WI38 (cell line): ENCODE measurements around the gene TUBA3C.

Experiments
- H3K4me3 ChIP-seq: 2 replicates; pipeline ENCODE4 v1.5.1; 2011; ENCODE audit warnings: low read depth, mild to moderate bottlenecking, control low read depth, low read length
- CTCF ChIP-seq: IDR thresholded peaks from 2 replicates; pipeline ENCODE4 v1.5.1; 2012; ENCODE audit warnings: low read depth, mild to moderate bottlenecking, control low read depth, low read length

Gene TUBA3C

GRCh38 chr13:19158526-19159174, 23.0 kb downstream of the TUBA3C start:
- TF ChIP-seq CTCF, result no peak
- H3K4me3 ChIP-seq, result no peak overlapping the region

- H3K4me3 ChIP-seq, result no peak overlapping the region
- no peak for TF ChIP-seq CTCF
Observed at GRCh38 chr13:19158006-19158405, 23.6 kb downstream of the TUBA3C start.

GRCh38 chr13:19157461-19157860, 24.2 kb downstream of the TUBA3C start:
- TF ChIP-seq CTCF, result no peak

GRCh38 chr13:19156013-19156825, 25.4 kb downstream of the TUBA3C start:
- H3K4me3 ChIP-seq, result no peak overlapping the region
- TF ChIP-seq CTCF, result no peak

More at GRCh38 chr13:19157461-19157860, 24.2 kb downstream of the TUBA3C start:
- H3K4me3 ChIP-seq, result no peak overlapping the region

- TF ChIP-seq CTCF, result no peak
- no peak overlapping the region for H3K4me3 ChIP-seq
Observed at GRCh38 chr13:19155321-19155861, 26.2 kb downstream of the TUBA3C start.

- no peak overlapping the region for H3K4me3 ChIP-seq
- TF ChIP-seq CTCF, result no peak
Observed at GRCh38 chr13:19154843-19155242, 26.8 kb downstream of the TUBA3C start.
